ENCODE data around the gene ADARB1.

Gene ADARB1

DNA sequence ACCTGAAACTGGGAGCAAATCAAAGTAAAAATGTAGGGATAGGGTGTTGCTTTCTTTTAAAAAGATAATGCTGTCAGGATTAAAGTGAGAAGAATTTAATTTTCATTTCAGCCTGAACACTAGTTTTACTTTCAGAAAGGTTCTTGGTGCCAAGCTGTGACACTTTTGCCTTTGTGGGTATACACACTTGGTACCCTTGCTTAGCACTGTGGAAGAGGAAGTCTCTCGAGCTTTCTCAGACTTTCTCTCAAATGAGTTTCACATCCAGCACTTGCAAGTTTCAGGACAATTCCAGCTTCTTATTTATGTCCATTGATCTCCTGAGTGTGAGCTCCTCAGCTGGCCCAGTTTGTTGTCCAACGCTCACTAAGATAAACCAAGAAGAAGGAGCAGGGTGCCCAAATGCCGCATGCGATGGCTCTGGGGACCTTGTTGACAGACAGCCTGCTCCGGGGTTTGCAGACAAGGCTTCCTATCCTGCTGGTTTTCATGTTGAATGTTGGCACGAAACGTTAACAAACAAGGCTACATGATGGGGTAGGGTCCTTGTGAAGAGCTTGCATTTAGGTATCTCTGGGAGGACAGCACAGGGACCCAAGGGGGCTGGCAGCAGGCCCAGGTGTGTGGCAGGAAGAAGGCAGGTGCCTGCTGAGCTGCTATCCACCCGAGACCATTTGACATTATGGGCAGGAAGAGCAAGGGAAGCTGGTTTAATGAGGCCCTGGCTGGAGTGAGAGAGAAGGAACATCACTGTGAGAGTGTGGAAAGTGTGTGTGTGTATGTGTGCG lies 133.7 kb downstream of the ADARB1 start:
- no peak overlapping the region for H3K4me3 ChIP-seq (ENCODE audit: low read length in 2 of 2)
- H3K27ac ChIP-seq (ENCODE audit: low read depth in 2 of 2, low read length in 2 of 2) = no peak overlapping the region
- no peaks in the 10 kb centered on the region for H3K9me3 ChIP-seq (ENCODE audit: control insufficient read depth in 2 of 2, low read length in 2 of 2)
- peaks cover 0 to 2% of the 10 kb centered on the region in 2 donors for H3K36me3 ChIP-seq (ENCODE audit: control insufficient read depth in 2 of 2, insufficient read depth in 2 of 2, low read length in 2 of 2)
- no peak overlapping the region for H3K9ac ChIP-seq (ENCODE audit: low read depth in 1 of 2, low read length in 2 of 2)
- no peaks in the 10 kb centered on the region for H3K27me3 ChIP-seq (ENCODE audit: control insufficient read depth in 2 of 2, insufficient read depth in 2 of 2, low read length in 2 of 2)
- peaks cover 0 to 3% of the 10 kb centered on the region in 2 donors for H3K4me1 ChIP-seq (ENCODE audit: control insufficient read depth in 2 of 2, insufficient read depth in 2 of 2, low read length in 2 of 2)

DNA sequence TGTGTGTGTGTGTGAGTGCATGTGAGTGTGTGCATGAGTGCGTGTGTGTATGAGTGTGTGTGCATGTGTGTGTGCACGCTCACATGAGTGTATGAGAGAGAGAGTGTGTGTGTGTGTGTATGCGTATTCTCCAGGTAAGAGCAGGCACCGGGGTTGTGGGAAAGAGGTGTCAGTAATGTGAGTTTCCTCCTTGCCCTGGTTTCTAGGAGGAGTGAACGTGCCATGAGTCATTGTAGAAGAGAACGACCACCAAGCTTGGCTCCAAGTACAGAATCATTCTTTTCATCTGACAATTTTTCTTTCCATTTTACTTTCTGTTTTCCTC lies 134.2 kb downstream of the ADARB1 start:
- Histone ChIP-seq H3K9me3 (ENCODE audit: control insufficient read depth in 2 of 2, low read length in 2 of 2) (no peaks in the 10 kb centered on the region), H3K4me3 (ENCODE audit: low read length in 2 of 2) (no peak overlapping the region), H3K9ac (ENCODE audit: low read depth in 1 of 2, low read length in 2 of 2) (no peak overlapping the region), H3K36me3 (ENCODE audit: control insufficient read depth in 2 of 2, insufficient read depth in 2 of 2, low read length in 2 of 2) (peaks cover 0 to 2% of the 10 kb centered on the region in 2 donors), H3K27ac (ENCODE audit: low read depth in 2 of 2, low read length in 2 of 2) (no peak overlapping the region), H3K4me1 (ENCODE audit: control insufficient read depth in 2 of 2, insufficient read depth in 2 of 2, low read length in 2 of 2) (peaks cover 0 to 3% of the 10 kb centered on the region in 2 donors), H3K27me3 (ENCODE audit: control insufficient read depth in 2 of 2, insufficient read depth in 2 of 2, low read length in 2 of 2) (no peaks in the 10 kb centered on the region)

DNA sequence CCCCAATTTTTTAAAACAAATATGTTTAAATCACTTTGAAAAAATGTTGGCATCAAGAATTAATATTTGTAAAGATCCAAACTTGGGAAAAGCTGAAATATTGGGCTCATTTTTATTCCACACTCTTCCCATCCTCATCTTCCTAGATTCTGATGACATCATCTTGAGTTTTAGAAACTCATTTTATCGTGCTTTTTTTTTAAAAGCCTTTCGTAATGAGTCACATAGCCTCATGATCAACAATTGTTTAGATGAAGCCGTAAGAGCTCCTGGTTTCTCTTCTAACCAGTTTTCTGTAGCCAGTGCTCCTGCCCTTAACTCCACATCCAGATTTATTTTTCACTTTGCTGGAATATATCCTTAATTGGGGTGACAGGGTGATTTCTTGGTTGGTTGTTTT lies 134.7 kb downstream of the ADARB1 start:
- H3K27ac ChIP-seq (ENCODE audit: low read depth in 2 of 2, low read length in 2 of 2) = no peak overlapping the region

DNA sequence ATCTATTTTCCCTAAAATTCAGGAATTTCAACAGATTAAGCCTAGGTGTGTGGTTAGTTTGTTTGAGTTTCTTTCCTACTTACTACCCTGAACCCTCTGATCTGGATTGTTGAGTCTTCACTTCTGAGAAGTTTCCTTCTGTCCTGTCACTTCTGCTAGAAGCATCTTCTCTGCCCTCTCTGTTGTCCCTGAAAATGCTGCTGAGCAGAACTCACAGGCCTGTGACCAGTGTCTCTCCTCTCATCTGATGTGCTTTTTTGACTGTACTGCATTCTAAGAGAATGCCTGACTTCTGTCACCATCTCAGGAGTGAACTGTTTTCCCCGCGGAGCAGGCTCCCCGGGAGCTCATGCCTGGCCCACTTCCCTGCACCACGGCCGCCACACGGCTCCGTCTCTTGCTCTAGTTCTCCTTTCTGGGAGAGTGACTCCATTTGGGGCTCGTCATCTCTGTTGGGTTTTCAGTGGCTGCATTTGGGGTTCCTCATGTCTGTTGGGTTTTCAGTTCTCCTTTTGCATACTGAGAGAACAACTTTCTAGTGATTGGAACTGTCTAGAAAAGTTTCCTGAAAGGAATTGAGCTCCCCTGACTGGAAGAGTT lies 135.4 kb downstream of the ADARB1 start:
- Histone ChIP-seq H3K27me3 (ENCODE audit: control insufficient read depth in 2 of 2, insufficient read depth in 2 of 2, low read length in 2 of 2) (no peaks in the 10 kb centered on the region), H3K9ac (ENCODE audit: low read depth in 1 of 2, low read length in 2 of 2) (no peak overlapping the region), H3K4me3 (ENCODE audit: low read length in 2 of 2) (no peak overlapping the region), H3K9me3 (ENCODE audit: control insufficient read depth in 2 of 2, low read length in 2 of 2) (no peaks in the 10 kb centered on the region), H3K36me3 (ENCODE audit: control insufficient read depth in 2 of 2, insufficient read depth in 2 of 2, low read length in 2 of 2) (peaks cover 0 to 2% of the 10 kb centered on the region in 2 donors), H3K27ac (ENCODE audit: low read depth in 2 of 2, low read length in 2 of 2) (no peak overlapping the region), H3K4me1 (ENCODE audit: control insufficient read depth in 2 of 2, insufficient read depth in 2 of 2, low read length in 2 of 2) (peaks cover 0 to 3% of the 10 kb centered on the region in 2 donors)

More for the DNA sequence above, 134.7 kb downstream of the ADARB1 start:
- peaks cover 0 to 3% of the 10 kb centered on the region in 2 donors for H3K4me1 ChIP-seq (ENCODE audit: control insufficient read depth in 2 of 2, insufficient read depth in 2 of 2, low read length in 2 of 2)
- H3K27me3 ChIP-seq (ENCODE audit: control insufficient read depth in 2 of 2, insufficient read depth in 2 of 2, low read length in 2 of 2) = no peaks in the 10 kb centered on the region
- no peak overlapping the region for H3K4me3 ChIP-seq (ENCODE audit: low read length in 2 of 2)
- no peaks in the 10 kb centered on the region for H3K9me3 ChIP-seq (ENCODE audit: control insufficient read depth in 2 of 2, low read length in 2 of 2)
- H3K9ac ChIP-seq (ENCODE audit: low read depth in 1 of 2, low read length in 2 of 2) = no peak overlapping the region
- peaks cover 0 to 2% of the 10 kb centered on the region in 2 donors for H3K36me3 ChIP-seq (ENCODE audit: control insufficient read depth in 2 of 2, insufficient read depth in 2 of 2, low read length in 2 of 2)

DNA sequence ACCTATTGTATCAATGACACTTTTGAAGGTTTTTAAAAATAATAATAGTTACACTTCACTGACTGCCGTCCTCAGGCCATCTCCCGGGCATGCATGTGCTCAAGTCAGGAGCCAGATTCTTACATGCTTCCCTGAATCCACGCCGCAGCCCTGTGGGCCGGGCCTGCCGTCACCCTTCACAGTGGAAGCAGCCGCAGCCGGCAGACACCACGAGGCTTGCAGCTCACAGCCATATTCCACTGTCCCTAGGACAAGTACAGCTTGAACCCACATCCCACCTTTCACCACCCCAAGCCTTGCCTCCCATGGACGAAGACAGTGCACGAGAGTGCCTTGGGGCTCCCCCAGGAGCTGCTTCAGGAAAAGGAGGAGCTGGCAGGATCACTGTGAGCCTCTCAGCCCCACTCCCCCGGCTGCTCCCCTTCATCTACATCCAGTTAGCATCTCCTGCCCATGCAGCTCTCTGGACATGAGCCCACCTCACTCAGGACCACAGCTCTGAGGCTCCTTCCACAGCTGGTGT lies 136.1 kb downstream of the ADARB1 start:
- Histone ChIP-seq H3K27ac (ENCODE audit: low read depth in 2 of 2, low read length in 2 of 2) (no peak overlapping the region), H3K9me3 (ENCODE audit: control insufficient read depth in 2 of 2, low read length in 2 of 2) (no peaks in the 10 kb centered on the region), H3K27me3 (ENCODE audit: control insufficient read depth in 2 of 2, insufficient read depth in 2 of 2, low read length in 2 of 2) (no peaks in the 10 kb centered on the region), H3K36me3 (ENCODE audit: control insufficient read depth in 2 of 2, insufficient read depth in 2 of 2, low read length in 2 of 2) (no peaks in the 10 kb centered on the region), H3K9ac (ENCODE audit: low read depth in 1 of 2, low read length in 2 of 2) (no peak overlapping the region), H3K4me3 (ENCODE audit: low read length in 2 of 2) (no peak overlapping the region), H3K4me1 (ENCODE audit: control insufficient read depth in 2 of 2, insufficient read depth in 2 of 2, low read length in 2 of 2) (peaks cover 0 to 3% of the 10 kb centered on the region in 2 donors)

DNA sequence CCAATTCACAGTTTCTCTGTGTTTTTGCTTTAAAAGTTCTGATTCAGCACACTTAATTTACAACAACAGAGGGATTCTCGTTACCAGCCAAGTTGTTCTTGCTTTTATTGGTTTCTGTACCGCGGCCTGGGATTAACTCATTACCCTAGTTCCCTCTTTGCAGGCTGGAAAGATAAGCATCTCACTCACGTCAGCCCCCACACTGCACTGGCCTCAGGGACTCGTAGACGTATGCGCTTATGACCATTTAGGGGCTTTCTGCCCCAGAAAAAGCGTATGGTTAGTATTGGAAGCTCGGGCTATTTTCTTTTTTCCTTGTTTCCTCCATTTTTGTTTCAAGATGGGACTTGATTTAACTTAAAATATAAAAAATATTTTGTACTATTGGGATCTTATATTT lies 137.3 kb downstream of the ADARB1 start:
- Histone ChIP-seq H3K36me3 (ENCODE audit: control insufficient read depth in 2 of 2, insufficient read depth in 2 of 2, low read length in 2 of 2) (no peaks in the 10 kb centered on the region), H3K27me3 (ENCODE audit: control insufficient read depth in 2 of 2, insufficient read depth in 2 of 2, low read length in 2 of 2) (no peaks in the 10 kb centered on the region), H3K9me3 (ENCODE audit: control insufficient read depth in 2 of 2, low read length in 2 of 2) (no peaks in the 10 kb centered on the region), H3K4me3 (ENCODE audit: low read length in 2 of 2) (no peak overlapping the region), H3K4me1 (ENCODE audit: control insufficient read depth in 2 of 2, insufficient read depth in 2 of 2, low read length in 2 of 2) (peaks cover 0 to 3% of the 10 kb centered on the region in 2 donors), H3K27ac (ENCODE audit: low read depth in 2 of 2, low read length in 2 of 2) (no peak overlapping the region), H3K9ac (ENCODE audit: low read depth in 1 of 2, low read length in 2 of 2) (no peak overlapping the region)

DNA sequence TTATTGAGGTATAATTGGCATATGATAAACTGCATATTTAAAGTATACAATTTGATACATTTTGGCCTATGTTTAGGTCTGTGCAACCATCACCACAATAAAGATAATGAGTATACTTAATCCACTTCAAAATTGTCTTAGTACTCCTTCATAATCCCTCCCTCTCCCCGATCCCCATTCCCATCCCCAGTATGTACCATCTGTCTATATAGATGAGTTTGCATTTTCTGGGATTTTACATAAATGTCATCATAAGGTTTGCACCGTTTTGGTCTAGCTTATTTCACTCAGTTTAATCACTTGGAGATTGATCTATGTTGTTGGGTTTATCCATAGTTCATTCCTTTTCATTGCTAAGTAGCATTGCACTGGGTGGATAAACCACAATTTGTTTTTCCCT lies 139.0 kb downstream of the ADARB1 start:
- no peaks in the 10 kb centered on the region for H3K27me3 ChIP-seq (ENCODE audit: control insufficient read depth in 2 of 2, insufficient read depth in 2 of 2, low read length in 2 of 2)
- no peak overlapping the region for H3K4me3 ChIP-seq (ENCODE audit: low read length in 2 of 2)
- peaks cover 0 to 3% of the 10 kb centered on the region in 2 donors for H3K4me1 ChIP-seq (ENCODE audit: control insufficient read depth in 2 of 2, insufficient read depth in 2 of 2, low read length in 2 of 2)
- no peak overlapping the region for H3K27ac ChIP-seq (ENCODE audit: low read depth in 2 of 2, low read length in 2 of 2)
- H3K9me3 ChIP-seq (ENCODE audit: control insufficient read depth in 2 of 2, low read length in 2 of 2) = no peaks in the 10 kb centered on the region
- H3K36me3 ChIP-seq (ENCODE audit: control insufficient read depth in 2 of 2, insufficient read depth in 2 of 2, low read length in 2 of 2) = no peaks in the 10 kb centered on the region
- no peak overlapping the region for H3K9ac ChIP-seq (ENCODE audit: low read depth in 1 of 2, low read length in 2 of 2)

DNA sequence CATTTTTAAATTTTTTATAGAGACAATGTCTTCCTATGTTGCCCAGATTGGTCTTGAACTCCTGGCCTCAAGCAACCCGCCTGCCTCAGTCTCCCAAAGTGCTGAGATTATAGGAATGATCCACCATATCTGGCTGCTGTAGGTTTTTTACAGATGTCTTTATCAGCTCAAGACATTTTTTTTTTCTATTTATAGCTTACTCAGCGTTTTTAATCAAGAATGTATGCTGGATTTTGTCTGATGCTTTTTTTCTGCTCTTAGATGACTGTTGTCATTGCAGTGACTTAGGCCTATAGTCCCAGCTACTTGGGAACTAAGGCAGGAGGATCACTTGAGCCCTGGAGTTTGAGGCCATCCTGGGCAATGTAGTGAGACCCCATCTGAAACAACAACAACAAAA lies 140.8 kb downstream of the ADARB1 start:
- no peak overlapping the region for H3K9ac ChIP-seq (ENCODE audit: low read depth in 1 of 2, low read length in 2 of 2)
- H3K4me3 ChIP-seq (ENCODE audit: low read length in 2 of 2) = no peak overlapping the region
- H3K4me1 ChIP-seq (ENCODE audit: control insufficient read depth in 2 of 2, insufficient read depth in 2 of 2, low read length in 2 of 2) = no peaks in the 10 kb centered on the region
- no peaks in the 10 kb centered on the region for H3K36me3 ChIP-seq (ENCODE audit: control insufficient read depth in 2 of 2, insufficient read depth in 2 of 2, low read length in 2 of 2)
- H3K27me3 ChIP-seq (ENCODE audit: control insufficient read depth in 2 of 2, insufficient read depth in 2 of 2, low read length in 2 of 2) = no peaks in the 10 kb centered on the region
- H3K9me3 ChIP-seq (ENCODE audit: control insufficient read depth in 2 of 2, low read length in 2 of 2) = no peaks in the 10 kb centered on the region
- no peak overlapping the region for H3K27ac ChIP-seq (ENCODE audit: low read depth in 2 of 2, low read length in 2 of 2)

DNA sequence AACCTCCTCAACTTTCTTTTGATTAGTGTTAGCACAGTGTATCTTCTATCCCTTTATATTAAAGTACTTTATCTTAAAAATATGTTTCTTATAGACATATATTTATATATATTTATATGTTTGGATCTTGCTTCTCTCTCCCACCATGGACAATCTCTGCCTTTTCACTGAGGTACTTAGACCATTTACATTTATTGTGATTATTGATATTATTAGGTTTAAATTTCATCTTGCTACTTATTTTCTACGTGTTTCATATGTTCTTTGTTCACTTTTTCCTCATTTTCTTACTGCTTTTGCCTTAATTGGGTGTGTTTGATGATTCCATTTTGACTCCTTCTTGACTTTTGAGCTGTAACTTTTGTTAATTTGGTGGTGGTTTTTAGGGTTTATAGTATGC lies 142.6 kb downstream of the ADARB1 start:
- H3K9ac ChIP-seq (ENCODE audit: low read depth in 1 of 2, low read length in 2 of 2) = no peak overlapping the region
- peaks cover 0 to 9% of the 10 kb centered on the region in 2 donors for H3K36me3 ChIP-seq (ENCODE audit: control insufficient read depth in 2 of 2, insufficient read depth in 2 of 2, low read length in 2 of 2)
- H3K9me3 ChIP-seq (ENCODE audit: control insufficient read depth in 2 of 2, low read length in 2 of 2) = no peaks in the 10 kb centered on the region
- H3K27ac ChIP-seq (ENCODE audit: low read depth in 2 of 2, low read length in 2 of 2) = no peak overlapping the region
- H3K4me3 ChIP-seq (ENCODE audit: low read length in 2 of 2) = no peak overlapping the region
- no peaks in the 10 kb centered on the region for H3K4me1 ChIP-seq (ENCODE audit: control insufficient read depth in 2 of 2, insufficient read depth in 2 of 2, low read length in 2 of 2)
- no peaks in the 10 kb centered on the region for H3K27me3 ChIP-seq (ENCODE audit: control insufficient read depth in 2 of 2, insufficient read depth in 2 of 2, low read length in 2 of 2)

DNA sequence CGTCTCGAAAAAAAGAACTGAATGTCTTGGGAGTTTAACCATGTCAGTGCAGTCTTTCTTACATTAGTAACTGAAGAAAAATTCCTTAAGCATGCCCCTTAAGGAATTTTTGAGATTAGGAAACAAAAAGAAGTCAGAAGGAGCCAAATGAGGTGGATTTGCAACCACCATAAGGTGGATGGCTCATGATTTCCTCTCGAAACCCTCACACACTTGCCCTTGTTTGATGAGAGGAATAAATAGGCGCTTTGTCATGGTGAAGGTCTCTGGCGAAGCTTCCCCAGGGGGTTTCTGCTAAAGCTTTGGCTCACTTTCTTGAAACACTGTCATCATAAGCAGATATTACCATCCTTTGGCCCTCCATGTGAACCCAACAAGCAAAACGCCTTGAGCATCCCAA lies 145.1 kb downstream of the ADARB1 start:
- no peaks in the 10 kb centered on the region for H3K9me3 ChIP-seq (ENCODE audit: control insufficient read depth in 2 of 2, low read length in 2 of 2)
- H3K36me3 ChIP-seq (ENCODE audit: control insufficient read depth in 2 of 2, insufficient read depth in 2 of 2, low read length in 2 of 2) = peaks cover 0 to 9% of the 10 kb centered on the region in 2 donors
- H3K27ac ChIP-seq (ENCODE audit: low read depth in 2 of 2, low read length in 2 of 2) = no peak overlapping the region

More for the DNA sequence above, 145.1 kb downstream of the ADARB1 start:
- no peaks in the 10 kb centered on the region for H3K4me1 ChIP-seq (ENCODE audit: control insufficient read depth in 2 of 2, insufficient read depth in 2 of 2, low read length in 2 of 2)
- no peak overlapping the region for H3K4me3 ChIP-seq (ENCODE audit: low read length in 2 of 2)
- no peaks in the 10 kb centered on the region for H3K27me3 ChIP-seq (ENCODE audit: control insufficient read depth in 2 of 2, insufficient read depth in 2 of 2, low read length in 2 of 2)
- no peak overlapping the region for H3K9ac ChIP-seq (ENCODE audit: low read depth in 1 of 2, low read length in 2 of 2)
